DMS 273 (cell line): ENCODE results near the gene AP3B1.

Experiments used
- DNase-seq: peaks from one replicate; lab custom pipeline; 2025; ENCODE audit not compliant: unreplicated experiment; lab: John Stamatoyannopoulos, UW

The AP3B1 gene

DNA sequence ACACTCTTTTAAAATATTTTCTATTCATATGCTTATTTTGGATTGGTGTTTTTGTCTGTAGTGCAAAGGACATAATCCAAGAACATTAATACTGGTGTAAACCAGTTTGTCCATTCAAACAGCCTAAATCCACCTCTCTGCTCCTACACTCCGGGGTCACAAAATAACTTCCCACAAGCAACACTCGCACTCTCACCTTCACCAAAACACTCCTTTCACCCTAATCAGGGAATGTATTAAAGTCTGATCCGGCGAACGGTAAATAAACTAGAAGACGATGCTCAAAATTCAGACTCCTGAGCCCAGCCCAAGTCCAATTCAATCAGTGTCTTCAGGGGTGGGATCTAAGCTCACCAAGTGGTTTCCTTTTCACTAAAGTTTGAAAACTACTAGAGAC is 649 bp downstream of the AP3B1 start:
- peak; percentile 59 for DNase-seq

DNA sequence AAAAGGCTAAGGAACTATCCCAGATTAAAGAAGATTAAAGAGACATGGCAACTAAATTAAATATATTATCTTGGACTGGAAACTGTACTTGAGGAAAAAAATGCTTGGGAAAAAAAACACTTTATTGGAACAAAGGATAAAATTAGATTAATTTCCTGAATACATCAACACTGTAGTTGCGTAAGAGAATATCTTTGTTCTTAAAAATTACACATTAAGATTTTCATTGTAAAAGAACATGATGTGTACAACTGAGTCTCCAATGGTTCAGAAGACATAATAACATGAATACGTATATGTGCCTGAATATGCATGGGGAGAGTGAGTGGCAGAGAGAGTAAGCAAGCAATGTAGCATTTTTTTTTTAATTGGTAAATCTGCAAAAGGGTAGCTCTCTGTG is 2.8 kb downstream of the AP3B1 start:
- no peak for DNase-seq

DNA sequence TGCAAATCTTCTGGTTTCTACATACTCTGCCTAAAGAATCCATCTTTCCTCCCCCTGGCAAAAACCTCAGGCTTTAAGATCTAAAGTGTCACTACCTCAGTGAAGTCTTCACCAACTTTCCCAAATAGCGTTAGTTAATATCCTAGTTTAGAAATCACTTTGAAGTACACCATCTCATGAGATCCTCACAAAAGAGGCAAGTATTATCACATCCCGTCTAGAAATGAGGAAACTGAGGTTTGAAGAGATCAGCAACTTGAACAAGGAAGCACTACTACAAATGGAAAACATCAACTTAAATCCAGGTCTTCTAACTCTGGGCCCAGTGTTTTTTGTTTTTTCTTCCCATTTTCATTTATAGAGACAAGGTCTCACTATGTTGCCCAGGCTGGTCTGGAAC is 4.6 kb downstream of the AP3B1 start:
- no peak for DNase-seq

DNA sequence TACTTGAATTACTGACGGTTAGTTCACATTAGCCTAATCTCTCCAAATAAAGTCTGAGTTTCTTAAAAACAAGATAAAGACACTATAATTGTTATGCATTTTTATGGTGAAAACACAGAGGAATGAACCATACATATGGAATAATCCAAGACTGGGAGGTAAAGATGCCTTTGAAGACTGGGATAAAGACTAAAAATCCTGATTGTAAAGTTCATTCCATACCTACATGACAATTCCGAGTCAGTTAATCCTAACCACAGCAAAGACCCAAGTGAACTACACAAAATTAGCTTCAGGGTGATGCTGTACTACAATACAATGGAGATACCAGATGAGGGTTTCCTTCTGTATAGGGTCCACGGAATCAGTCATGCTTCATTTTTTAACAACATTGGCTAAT is 6.3 kb downstream of the AP3B1 start:
- no peak for DNase-seq

DNA sequence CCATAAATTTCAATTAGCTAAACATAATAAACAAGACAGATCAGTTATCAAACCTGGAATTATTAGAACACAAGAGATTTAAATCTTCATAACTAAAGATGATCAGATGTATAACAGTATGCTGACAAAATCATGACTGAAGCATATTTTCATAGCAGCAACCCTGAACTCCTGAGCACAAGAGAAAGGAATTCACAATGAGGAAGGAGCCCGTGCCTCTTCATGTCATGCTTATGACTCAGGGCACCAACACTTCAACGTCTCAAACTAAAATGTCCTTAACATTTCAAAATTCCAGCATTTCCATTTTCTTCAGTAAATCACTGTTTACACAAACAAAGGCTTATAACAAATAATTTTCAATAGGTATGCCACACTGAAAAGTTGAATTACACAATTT is 6.7 kb downstream of the AP3B1 start:
- DNase-seq: peak; percentile 28

DNA sequence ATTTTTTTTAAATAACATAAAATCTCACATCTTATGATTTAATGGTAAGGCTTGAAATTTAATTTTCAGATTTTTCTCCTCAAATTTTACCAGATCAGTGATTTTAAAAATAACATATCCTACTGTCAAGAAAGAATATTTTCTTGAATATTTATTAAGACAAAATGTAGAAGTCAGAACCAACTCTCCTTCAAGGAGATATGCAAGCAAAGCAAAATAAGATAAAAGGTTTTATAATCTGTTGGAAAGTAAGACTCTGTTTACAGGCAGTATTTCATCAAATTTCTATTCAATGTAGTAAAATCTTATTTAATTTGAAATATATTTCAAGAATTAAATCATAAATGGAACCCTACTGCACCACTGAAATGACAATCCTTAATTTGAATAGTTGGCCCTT is 7.3 kb downstream of the AP3B1 start:
- DNase-seq: no peak

DNA sequence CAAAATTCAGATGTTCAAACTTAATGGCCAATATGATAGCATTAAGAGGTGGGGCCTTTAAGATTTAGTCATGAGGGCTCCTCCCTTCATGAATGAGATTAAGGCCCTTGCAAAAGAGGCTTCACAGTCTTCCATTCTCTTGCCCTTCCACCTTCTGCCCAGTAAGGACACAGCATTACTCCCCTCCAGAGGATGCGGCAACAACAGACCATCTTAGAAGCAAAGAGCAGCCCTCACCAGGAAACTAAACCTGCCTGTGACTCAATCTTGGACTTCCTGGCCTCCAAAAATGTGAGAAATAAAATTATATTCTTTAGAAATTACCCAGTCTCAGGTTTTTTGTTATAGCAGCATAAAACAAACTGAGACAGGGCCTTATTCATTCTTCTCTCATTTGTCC is 8.2 kb downstream of the AP3B1 start:
- DNase-seq: no peak

DNA sequence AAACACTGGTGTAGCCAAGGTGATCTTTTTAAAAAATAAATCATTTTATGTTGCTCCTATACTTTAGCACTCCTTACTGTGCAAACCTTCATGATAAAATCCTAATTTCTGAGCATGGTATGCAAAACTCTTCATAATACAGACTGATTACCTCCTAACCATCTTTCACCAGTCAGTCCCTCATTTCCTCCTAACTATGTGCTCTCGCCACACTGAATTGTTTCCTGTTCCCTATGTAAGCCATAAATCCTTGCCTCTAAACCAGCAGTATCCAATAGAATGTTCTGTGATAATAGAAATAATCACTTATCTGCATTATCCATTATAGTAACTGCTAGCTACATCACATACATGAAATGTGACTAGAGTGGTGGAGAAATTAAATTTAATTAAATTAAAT is 10.7 kb downstream of the AP3B1 start:
- no peak for DNase-seq

DNA sequence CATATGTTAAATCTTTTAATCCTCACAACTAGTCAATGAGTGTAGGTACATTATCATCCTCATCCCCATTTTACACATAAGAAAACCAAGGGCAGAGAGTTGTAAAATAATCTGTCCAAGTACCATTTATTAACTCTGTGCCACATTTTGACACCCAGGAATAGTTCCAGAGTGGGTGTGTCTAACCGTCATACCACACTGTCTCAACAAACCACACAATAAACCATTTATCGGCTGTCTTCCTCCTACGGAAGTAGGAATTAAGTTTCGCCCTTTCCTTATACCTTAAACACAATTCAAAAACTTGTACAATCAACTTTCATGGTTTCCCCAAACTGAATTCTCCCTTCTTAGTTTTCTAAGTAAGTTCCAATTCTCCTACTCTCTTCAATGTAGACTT is 11.4 kb downstream of the AP3B1 start:
- no peak for DNase-seq

DNA sequence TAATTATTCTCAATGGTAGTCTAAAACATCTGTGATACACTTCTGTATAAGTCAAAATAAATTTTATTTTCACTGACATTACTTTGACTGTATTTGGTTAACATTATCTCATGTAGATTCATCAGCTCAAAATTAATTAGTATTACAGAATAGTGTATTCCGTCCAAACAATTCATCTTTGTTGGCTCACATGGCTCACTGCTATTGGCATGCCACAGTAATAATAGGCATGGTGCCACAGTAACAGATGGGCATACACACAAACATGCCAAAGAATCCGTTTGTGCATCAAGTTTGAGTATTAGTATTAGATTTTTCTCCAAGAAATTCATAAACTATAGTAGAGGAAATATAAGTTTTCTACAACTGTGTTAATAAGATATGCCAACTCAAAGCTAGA is 14.2 kb downstream of the AP3B1 start:
- peak; percentile 89 for DNase-seq

DNA sequence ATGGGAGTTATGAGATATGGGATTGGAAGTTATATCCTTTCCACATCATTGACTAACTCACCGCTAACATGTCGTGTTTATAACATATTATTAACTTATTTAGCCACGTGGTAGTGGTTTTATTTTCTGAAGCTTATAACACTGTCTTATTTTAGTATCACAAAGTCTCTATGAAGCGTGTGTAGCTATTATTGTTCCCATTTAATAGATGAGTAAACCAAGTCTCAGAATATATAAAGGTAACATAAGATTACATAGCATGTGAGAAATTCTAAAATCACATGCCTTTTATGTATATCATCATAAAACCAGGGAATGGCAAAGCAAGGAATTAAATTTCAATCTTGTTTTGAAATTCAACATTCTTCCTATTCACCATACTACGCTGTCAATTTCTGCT is 15.3 kb downstream of the AP3B1 start:
- DNase-seq: no peak

DNA sequence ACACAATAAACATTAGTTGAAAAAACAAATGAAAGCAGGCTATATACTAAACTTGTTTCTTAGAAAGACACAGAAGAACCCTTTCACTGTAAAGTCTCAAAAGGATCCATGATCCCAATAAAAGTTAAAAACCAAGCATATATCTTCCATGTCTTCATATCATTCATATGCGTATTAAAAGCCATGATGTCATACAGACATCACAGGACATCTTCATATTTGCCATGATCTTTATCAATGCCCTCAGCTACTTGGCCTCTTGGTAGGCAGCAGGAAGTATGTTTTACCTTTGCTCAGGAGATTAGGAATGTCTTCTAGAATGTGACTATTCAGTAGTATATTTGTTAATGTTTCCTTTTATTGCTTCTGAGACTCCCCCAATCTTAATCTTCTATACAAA is 16.8 kb downstream of the AP3B1 start:
- DNase-seq: no peak

DNA sequence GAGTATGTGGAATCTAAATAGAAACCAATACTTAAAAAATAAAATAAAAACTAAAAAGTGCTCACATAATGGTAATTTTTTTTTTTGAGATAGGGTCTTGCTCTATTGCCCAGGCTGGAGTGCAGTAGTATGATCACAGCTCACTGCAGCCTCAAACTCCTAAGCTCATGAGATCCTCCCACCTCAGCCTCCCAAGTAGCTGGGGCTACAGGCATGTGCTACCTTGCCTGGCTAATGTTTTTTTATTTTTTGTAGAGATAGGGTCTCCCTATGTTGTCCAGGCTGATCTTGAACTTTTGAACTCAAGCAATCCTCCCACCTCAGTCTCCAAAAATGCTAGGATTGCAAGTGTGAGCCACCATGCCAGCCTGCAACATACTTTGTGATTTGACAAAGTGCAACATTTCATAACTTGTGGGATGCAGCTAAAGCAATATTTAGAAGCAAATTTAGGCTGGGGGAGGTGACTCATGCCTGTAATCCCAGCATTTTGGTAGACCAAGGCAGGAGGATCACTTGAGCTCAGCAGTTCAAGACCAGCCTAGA is 18.4 kb downstream of the AP3B1 start:
- no peak for DNase-seq

DNA sequence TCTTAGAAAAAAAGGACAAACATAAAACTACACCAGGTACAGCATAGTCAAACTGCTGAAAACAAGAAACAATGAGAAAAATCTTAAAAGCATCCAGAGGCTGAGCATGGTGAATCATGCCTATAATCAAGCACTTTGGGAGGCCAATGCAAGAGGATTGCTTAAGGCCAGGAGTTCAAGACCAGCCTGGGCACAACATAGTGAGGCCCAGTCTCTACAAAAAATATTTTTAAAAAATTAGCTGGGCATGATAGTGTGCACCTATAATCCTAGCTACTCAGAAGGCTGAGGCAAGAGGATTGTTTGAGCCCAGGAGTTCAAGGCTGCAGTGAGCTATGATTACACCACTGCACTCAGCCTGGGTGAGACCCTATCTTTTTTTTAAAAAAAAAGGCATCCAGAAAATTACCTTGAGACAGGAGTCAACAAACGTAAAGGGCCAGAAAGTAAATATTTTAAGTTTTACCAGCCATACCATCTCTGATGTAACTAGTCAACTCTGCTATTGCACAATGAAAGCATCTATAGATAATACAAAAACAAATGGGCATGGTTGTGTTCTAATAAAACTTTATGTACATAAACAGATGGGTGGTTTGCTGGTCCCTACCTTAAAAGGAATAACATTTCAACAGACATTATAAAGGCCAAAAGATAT is 19.8 kb downstream of the AP3B1 start:
- no peak for DNase-seq

DNA sequence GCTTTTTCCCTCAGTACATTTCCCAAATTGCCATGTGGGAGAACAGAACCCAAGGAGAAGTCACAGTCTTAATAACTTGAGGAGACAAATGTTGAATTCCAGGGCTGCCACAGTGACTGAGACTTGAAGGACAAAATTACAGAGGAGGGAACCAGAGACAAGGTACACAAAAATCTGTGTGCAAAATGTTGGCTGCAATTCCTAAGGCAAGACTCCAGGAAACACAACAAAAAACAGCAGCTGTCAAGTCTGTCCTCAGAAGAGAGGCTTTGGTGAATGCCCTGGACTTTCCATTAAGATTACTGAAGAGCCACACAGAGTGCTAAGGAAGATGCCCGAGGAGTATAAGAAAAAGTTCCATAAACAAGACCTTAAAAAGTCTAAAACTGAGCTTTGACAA is 21.1 kb downstream of the AP3B1 start:
- peak; percentile 66 for DNase-seq

DNA sequence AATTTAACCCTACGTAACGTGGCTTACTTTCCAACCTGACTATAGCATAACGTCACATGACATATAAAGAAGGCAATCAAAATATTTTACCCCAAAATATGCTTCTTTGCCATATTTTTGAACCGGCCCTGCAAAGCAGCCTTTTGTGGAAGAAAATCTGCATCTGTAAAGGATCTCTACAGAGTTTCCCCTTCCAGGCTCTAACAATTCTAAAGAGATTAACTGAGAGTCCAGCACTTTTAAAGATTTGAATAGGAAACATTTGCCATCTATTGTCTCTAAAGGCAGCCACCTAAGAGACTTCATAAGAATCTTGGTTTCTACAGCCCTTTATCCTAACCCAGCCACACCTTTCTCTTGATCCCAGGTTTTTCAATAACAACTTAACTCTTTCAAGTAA is 22.7 kb downstream of the AP3B1 start:
- DNase-seq: no peak

DNA sequence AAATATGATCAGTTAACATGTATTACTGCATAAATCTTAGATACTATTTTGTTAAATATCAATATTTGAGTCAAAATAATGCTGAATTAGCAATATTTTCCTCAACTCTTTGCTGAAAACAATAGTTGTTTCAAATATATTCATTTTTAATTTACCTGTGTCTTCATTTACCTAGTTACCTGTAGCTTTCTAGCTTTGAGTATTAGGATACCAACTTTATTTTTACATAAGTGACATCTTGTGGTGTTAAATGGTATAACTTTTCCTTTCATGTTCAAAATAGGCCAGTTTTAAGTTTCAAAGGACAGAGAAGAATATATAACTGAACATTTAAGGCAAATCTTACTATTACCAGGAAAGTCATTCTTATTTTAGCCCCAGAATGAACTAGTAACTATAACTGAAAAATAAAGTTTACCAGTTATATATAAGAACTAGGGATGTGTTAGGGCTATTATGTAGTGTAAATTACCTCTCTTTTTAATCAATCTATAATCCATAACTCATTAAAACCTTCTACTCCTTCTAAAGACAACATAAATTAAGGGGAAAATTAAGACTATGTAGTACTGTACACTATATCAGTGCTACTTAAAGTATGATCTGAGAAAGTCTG is 25.3 kb downstream of the AP3B1 start:
- DNase-seq: peak; percentile 25

DNA sequence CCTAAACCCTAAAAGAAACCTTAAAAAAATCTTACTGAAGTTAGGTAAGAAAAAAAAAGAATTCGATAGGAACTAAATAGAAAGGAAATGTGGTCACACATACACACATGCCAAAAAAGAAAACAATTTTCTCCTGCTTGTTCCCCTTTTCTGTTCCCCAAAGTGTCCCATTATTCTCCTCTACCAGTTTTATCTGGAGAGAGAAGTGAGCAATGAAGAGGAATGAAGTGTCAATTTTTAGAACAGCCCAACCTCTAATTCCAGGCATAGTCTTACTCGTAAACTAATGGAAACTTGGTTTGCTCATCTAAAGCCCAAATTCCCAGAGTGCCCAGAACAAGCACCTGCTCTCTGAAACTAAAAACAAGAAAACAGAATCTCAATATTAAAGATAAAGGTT is 26.1 kb downstream of the AP3B1 start:
- DNase-seq: no peak

DNA sequence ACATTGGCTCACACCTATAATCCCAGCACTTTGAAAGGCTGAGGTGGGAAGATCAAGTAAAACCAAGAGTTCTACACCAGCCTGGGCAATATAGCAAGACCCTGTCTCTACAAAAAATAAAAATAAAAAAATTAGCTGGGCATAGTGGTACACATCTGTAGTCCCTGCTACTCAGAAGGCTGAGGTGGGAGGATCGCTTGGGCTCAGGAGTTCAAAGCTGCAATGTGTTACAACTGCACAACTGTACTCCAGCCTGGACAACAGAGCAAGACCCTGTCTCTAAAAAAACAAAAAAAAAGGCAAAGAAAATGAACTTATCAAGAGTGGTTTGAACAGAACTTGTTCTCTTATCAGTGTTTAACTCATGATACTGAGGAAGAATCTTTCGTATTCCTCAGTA is 29.3 kb downstream of the AP3B1 start:
- no peak for DNase-seq

DNA sequence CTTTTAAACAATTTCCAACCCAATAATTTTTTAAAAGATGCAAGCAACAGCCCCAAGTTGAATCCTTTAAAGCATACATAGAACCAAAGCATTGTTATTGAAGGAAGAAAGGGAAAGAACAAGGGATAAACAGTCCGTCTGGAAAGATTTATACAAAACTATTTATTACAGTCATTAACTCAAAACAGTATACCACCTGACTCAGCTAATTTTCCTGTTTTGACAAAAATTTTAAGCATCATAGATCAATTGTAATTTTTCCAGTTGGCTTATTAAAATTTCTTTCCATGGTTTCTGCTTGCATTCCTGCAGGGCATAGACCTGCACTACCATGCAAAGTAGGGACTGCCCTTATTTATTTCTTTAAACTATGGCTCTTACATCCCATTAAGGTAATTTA is 29.9 kb downstream of the AP3B1 start:
- no peak for DNase-seq

DNA sequence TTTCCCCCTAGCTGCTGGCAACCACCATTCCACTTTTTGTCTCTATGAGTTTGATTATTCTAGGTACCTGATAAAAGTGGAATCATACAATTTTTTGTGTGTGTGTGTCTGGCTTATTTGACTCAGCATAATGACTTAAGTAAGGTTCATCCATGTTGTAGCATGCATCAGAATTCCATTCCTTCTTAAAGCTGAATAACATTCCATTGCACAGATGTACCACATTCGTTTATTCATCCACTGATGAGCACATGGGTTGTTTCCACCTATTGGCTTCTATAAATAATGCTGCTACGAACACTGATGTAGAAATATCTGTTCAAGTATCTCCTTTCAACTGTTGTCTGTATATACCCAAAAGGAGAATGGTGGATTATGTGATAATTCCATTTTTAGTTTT is 33.7 kb downstream of the AP3B1 start:
- no peak for DNase-seq

DNA sequence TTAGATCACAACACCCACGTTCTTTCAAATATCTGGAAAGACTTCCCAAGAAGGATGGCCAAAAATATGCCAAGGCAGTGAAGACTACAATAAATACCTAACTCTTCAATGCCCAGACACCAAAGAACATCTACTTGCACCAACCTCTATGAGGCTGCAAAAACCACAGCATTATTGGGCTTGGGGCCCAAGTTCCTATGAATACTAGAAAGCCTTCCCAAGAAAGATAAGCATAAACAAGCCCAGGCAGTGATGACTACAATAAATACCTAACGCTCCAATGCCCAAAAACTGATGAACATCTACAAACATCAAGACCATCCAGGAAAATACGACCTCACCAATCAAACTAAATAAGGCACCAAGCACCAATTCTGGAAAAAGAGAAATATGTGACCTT is 41.3 kb downstream of the AP3B1 start:
- DNase-seq: no peak

DNA sequence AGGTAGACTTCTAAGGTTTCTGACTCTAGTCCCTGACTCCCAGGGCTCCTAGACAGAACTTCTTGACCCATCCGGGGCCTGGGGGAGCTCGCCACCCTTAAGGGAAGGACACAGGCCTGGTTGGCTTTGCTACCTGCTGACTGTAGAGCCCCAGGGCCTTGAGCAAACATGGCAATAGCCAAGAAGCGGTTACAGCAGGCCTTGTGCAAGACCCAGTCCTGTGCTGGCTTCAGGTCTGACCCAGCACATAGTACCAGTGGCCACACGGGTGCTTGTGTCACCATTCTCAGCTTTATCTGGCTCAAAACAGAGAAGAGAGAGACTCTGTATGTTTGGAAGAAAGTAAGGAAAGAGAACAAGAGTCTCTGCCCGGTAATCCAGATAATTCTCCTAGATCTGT is 41.8 kb downstream of the AP3B1 start:
- DNase-seq: no peak
